K562 (cell line): ENCODE data around the gene WDR20. TPM values are rescaled to one million over a fixed set of nuclear protein-coding genes. Genes with fewer than 3 reads are reported as not detected.

Source experiments
- ATAC-seq: fragments of 200-7000 bp; cut with Tn5 transposase; 3 replicates; pipeline ENCODE4 v1.9.1; 2020; ENCODE audit warnings: moderate library complexity
- BruUV-seq: library from RNA; stranded (reverse); fragments of 400-500 nt; replicated peaks from 2 replicates; lab custom pipeline; 2021; lab: Mats Ljungman, UMichigan
- CTCF ChIA-PET: fragments of 300-600 bp; formaldehyde crosslinking; extraction: SDS; loops from one replicate; lab custom pipeline; 2021; ENCODE audit warnings: low intra/inter-chr PET ratio; lab: Yijun Ruan, JAX
- POLR2A ChIA-PET: fragments of 300-600, 350-650 bp; sonication (Branson Sonifier 250); formaldehyde crosslinking; extraction: SDS; loops from one replicate; lab custom pipeline; 2021; ENCODE audit warnings: antibody characterized with exemption, inconsistent platforms; lab: Yijun Ruan, JAX
- DNase-seq, 4 experiments: peaks; one replicate each; pipeline versions ENCODE4 v3.0.0 to v3.0.0-alpha.2; 2011 to 2018; ENCODE audit warnings: low spot score in 3 of 4, mixed read lengths in 3 of 4; ENCODE audit errors: extremely low read depth in 1 of 4
- FAIRE-seq: peaks from 2 replicates; lab custom pipeline; 2011; peaks lifted over from hg19 to GRCh38; lab: Jason Lieb, UNC
- H2AFZ ChIP-seq: 2 replicates; pipeline ENCODE4 v1.6.0; 2011; ENCODE audit warnings: low read depth, low read length, control low read depth, inconsistent platforms
- H3K27ac ChIP-seq: fragments of 200-600 bp; 3 replicates; pipeline ENCODE4 v1.8.0; 2011; ENCODE audit warnings: low read depth, mild to moderate bottlenecking, control low read depth, inconsistent platforms, low read length, moderate library complexity, mixed read lengths; ENCODE audit errors: extremely low read depth
- H3K27me3 ChIP-seq, 2 experiments: fragments of 300-600 bp in 1 of 2; 2 replicates in 1 of 2; 3 replicates in 1 of 2; pipeline versions ENCODE4 v1.6.0 to v1.8.0; 2011; ENCODE audit warnings: inconsistent platforms in 2 of 2, low read length in 2 of 2, mild to moderate bottlenecking in 1 of 2, mixed read lengths in 1 of 2, moderate library complexity in 1 of 2; ENCODE audit not compliant: control insufficient read depth in 2 of 2, insufficient read depth in 2 of 2
- H3K36me3 ChIP-seq: fragments of 300-600 bp; 3 replicates; pipeline ENCODE4 v1.8.0; 2011; ENCODE audit warnings: mild to moderate bottlenecking, low read length, inconsistent platforms; ENCODE audit not compliant: control insufficient read depth, insufficient read depth
- H3K4me1 ChIP-seq, 2 experiments: fragments of 200-600 bp in 1 of 2; replicated peaks in 1 of 2; 2 replicates in 1 of 2; 3 replicates in 1 of 2; pipeline versions ENCODE4 v1.5.1 to v1.8.0; 2011; ENCODE audit warnings: inconsistent platforms in 2 of 2, low read length in 2 of 2, mild to moderate bottlenecking in 1 of 2, mixed read lengths in 1 of 2, moderate library complexity in 1 of 2; ENCODE audit not compliant: control insufficient read depth in 2 of 2, insufficient read depth in 2 of 2
- H3K4me2 ChIP-seq: 2 replicates; pipeline ENCODE4 v1.6.1; 2011; ENCODE audit warnings: low read length, control low read depth, inconsistent platforms, mixed read lengths; ENCODE audit not compliant: insufficient read depth
- H3K4me3 ChIP-seq: fragments of 200-600 bp; sonication (generic), shearing (Covaris generic); 2 replicates; pipeline ENCODE4 v1.5.1; 2016; ENCODE audit warnings: control low read depth, inconsistent platforms
- H3K79me2 ChIP-seq: fragments of 200-600 bp; 3 replicates; pipeline ENCODE4 v1.8.0; 2011; ENCODE audit warnings: low read length, inconsistent platforms; ENCODE audit not compliant: control insufficient read depth, insufficient read depth
- H3K9ac ChIP-seq, 2 experiments: 2 replicates each; pipeline versions ENCODE4 v1.6.0 to v1.6.1; 2011; ENCODE audit warnings: low read depth in 2 of 2, low read length in 2 of 2, control low read depth in 1 of 2, inconsistent platforms in 1 of 2, mild to moderate bottlenecking in 1 of 2, mixed read lengths in 1 of 2; ENCODE audit not compliant: insufficient read depth in 1 of 2
- H3K9me1 ChIP-seq: one replicate; pipeline ENCODE4 v1.6.0; 2011; ENCODE audit warnings: inconsistent platforms, mild to moderate bottlenecking, low read length, moderate library complexity; ENCODE audit not compliant: control insufficient read depth, insufficient read depth
- H3K9me3 ChIP-seq: replicated peaks from 2 replicates; pipeline ENCODE4 v1.5.1; 2011; ENCODE audit warnings: low read depth, low read length, inconsistent platforms; ENCODE audit not compliant: control insufficient read depth, insufficient read depth
- H4K20me1 ChIP-seq: replicated peaks from 2 replicates; pipeline ENCODE4 v1.6.1; 2011; ENCODE audit warnings: low read length, inconsistent platforms, mixed read lengths; ENCODE audit not compliant: control insufficient read depth, insufficient read depth
- CEBPG ChIP-seq, 3 experiments: fragments of 200-800 bp in 1 of 3; sonication (Bioruptor generic) in 1 of 3; sonication (generic) in 1 of 3; formaldehyde crosslinking in 1 of 3; IDR thresholded peaks in 2 of 3; conservative IDR thresholded peaks in 1 of 3; 2 replicates each; pipeline versions ENCODE4 v1.6.1 to v1.8.0; 2016 to 2022; ENCODE audit warnings: missing compliant biosample characterization in 2 of 3, missing genetic modification characterization in 2 of 3, mild to moderate bottlenecking in 1 of 3, missing genetic modification reagents in 1 of 3
- ELF4 ChIP-seq: fragments of 450-650 bp; formaldehyde crosslinking; IDR thresholded peaks from 2 replicates; pipeline ENCODE4 v1.4.0; 2022; ENCODE audit warnings: missing genetic modification characterization
- ESRRB ChIP-seq: fragments of 250-450 bp; sonication (Bioruptor Pico); IDR thresholded peaks from 2 replicates; pipeline ENCODE4 v1.5.0; 2020; ENCODE audit warnings: mild to moderate bottlenecking, moderate library complexity, borderline replicate concordance
- HDAC6 ChIP-seq: IDR thresholded peaks from 2 replicates; pipeline ENCODE4 v1.6.1; 2012; ENCODE audit warnings: low read depth, mild to moderate bottlenecking, control low read depth, inconsistent platforms, low read length, moderate library complexity
- HLTF ChIP-seq: fragments of 450-650 bp; IDR thresholded peaks from 2 replicates; pipeline ENCODE4 v1.6.1; 2016
- KAT2B ChIP-seq: IDR thresholded peaks from one replicate; pipeline ENCODE4 v1.6.1; 2012; ENCODE audit warnings: low read depth, mild to moderate bottlenecking, control low read depth, inconsistent platforms, low read length, moderate library complexity
- MAFG ChIP-seq: fragments of 450-650 bp; conservative IDR thresholded peaks from 2 replicates; pipeline ENCODE4 v1.6.1; 2016; ENCODE audit warnings: missing genetic modification characterization, missing compliant biosample characterization
- MAFK ChIP-seq: IDR thresholded peaks from 2 replicates; pipeline ENCODE4 v1.6.1; 2011; ENCODE audit warnings: low read length, improper control_type of control experiment
- REST ChIP-seq, 2 experiments: fragments of 450-650 bp; formaldehyde crosslinking in 1 of 2; IDR thresholded peaks; 2 replicates each; pipeline versions ENCODE4 v1.4.0 to v1.6.1; 2014 to 2020; ENCODE audit warnings: mild to moderate bottlenecking in 2 of 2, borderline replicate concordance in 1 of 2, low read depth in 1 of 2
- SUPT5H ChIP-seq: fragments of 450-650 bp; IDR thresholded peaks from 2 replicates; pipeline ENCODE4 v1.6.1; 2016
- ZNF134 ChIP-seq: fragments of 250-450 bp; sonication (Bioruptor Pico); conservative IDR thresholded peaks from 2 replicates; pipeline ENCODE4 v1.4.0; 2020
- ZNF3 ChIP-seq: fragments of 250-450 bp; sonication (Bioruptor Pico); IDR thresholded peaks from 2 replicates; pipeline ENCODE4 v1.5.0; 2021; ENCODE audit warnings: mild to moderate bottlenecking, moderate library complexity
- ZNF707 ChIP-seq: fragments of 250-450 bp; sonication (Bioruptor Pico); conservative IDR thresholded peaks from 2 replicates; pipeline ENCODE4 v1.8.0; 2022; ENCODE audit warnings: inconsistent platforms, mild to moderate bottlenecking, moderate library complexity
- ZSCAN32 ChIP-seq: fragments of 450-650 bp; formaldehyde crosslinking; IDR thresholded peaks from 2 replicates; pipeline ENCODE4 v1.4.0; 2020; ENCODE audit warnings: mild to moderate bottlenecking, moderate library complexity
- WGBS: fragments of 100-300 bp; shearing (Covaris generic); methylation state at CpG from one replicate; pipeline ENCODE4 v1.1.6; 2016; ENCODE audit warnings: low coverage, mixed read lengths; ENCODE audit not compliant: insufficient coverage; ENCODE audit errors: missing lambda C conversion rate; 5-methylcytosine and 5-hydroxymethylcytosine counted together
- in situ Hi-C: fragments of 300-500 bp; cut with MboI; formaldehyde crosslinking; loops from 4 replicates; pipeline ENCODE4 v1.15.0; 2018; ENCODE audit warnings: inconsistent platforms, mixed read lengths
- intact Hi-C: fragments of 100-400 bp; cut with micrococcal nuclease; formaldehyde crosslinking; loops from 2 replicates; pipeline ENCODE4 v1.14.2; 2022
- polyA plus RNA-seq, 8 experiments: library from polyadenylated mRNA; depleted of rRNA in 4 of 8; stranded (reverse) in 5 of 8; unstranded in 3 of 8; fragments of >200 nt; fragmentation: Nextera tagmentation in 2 of 8; fragmentation: Illumina TruSeq in 1 of 8; extraction: Ambion mirVana in 2 of 8; extraction: Trizol in 1 of 8; gene quantifications; 2 replicates each; pipeline versions ENCODE4 v1.2.1 to v1.2.3, GENCODE V29; 2011 to 2014; ENCODE audit warnings: inconsistent platforms in 1 of 8, missing spikeins in 1 of 8
- total RNA-seq, 7 experiments: library from RNA; depleted of rRNA in 6 of 7; stranded (reverse); fragments of >200 nt in 6 of 7; fragmentation: Illumina TruSeq in 2 of 7; extraction: Trizol in 2 of 7; gene quantifications; 2 replicates each; pipeline versions ENCODE4 v1.2.1 to v1.2.3, GENCODE V29; 2011 to 2021; ENCODE audit warnings: low replicate concordance in 1 of 7

The WDR20 gene
- total and polyA plus RNA-seq, 9 of the 15 experiments (the other 6 are each of a cell fraction or from before 2014, with no cell fraction given), result 7.0 to 15.3 (median 11.8) TPM

- TF ChIP-seq MAFK (peak; percentile 40; the same call in 1 of the 2 replicates), MAFG (tag) (peak; percentile 46), SUPT5H (0 out of 2 replicates have a peak, but pooled peaks have one; percentile 1)
These were observed 12.8 kb upstream of the WDR20 start (continued) for GRCh38 chr14:102126807-102127455.

GRCh38 chr14:102131741-102132140, 8.0 kb upstream of the WDR20 start:
- H3K9me1 ChIP-seq, result no peaks in the 10 kb centered on the region
- H3K9me3 ChIP-seq, result no peaks in the 10 kb centered on the region
- H3K4me1 ChIP-seq, result peaks cover 0 to 6% of the 10 kb centered on the region in 2 experiments; a peak in 1 of 5 replicates
- no peaks in the 10 kb centered on the region for H4K20me1 ChIP-seq
- H3K27me3 ChIP-seq, result no peaks in the 10 kb centered on the region
- no TSS peak for BruUV-seq
- H2AFZ ChIP-seq, result no peak overlapping the region
- CTCF ChIA-PET, result no interaction called here
- POLR2A ChIA-PET, result no interaction called here
- no peaks in the 10 kb centered on the region for H3K36me3 ChIP-seq
- no peak overlapping the region for H3K9ac ChIP-seq
- no peak overlapping the region for H3K27ac ChIP-seq
- intact Hi-C loops (no loop called here), in situ Hi-C loops (no loop called here)
- 86% methylated on average over 6 of the region's 6 CpGs for WGBS
- DNase-seq, result no peak
- H3K4me3 ChIP-seq, result no peak overlapping the region
- ATAC-seq, result no peak
- FAIRE-seq, result no peak
- H3K79me2 ChIP-seq, result no peaks in the 10 kb centered on the region
- H3K4me2 ChIP-seq, result no peak overlapping the region
- TF ChIP-seq HDAC6 (no peak), REST (IDR thresholded peaks at IDR 0.05; ENCODE audit: borderline replicate concordance) (no peak), REST (CRISPR knock-in tag; IDR thresholded peaks at IDR 0.05; ENCODE audit: low read depth) (no peak), ELF4 (no peak), ZSCAN32 (no peak), CEBPG (CRISPR knock-in tag; IDR thresholded peaks at IDR 0.05) (no peak), CEBPG (tag; conservative IDR thresholded peaks at IDR 0.05 in 1 of 2, IDR thresholded peaks at IDR 0.05 in 1 of 2) (no peak), HLTF (no peak), ZNF707 (CRISPR knock-in tag) (no peak), ZNF3 (no peak), ZNF134 (CRISPR knock-in tag) (no peak), KAT2B (no peak), ESRRB (no peak)
